PC-9 (cell line): Measurements from ENCODE around the gene CCNH.

Experiments used
- CTCF ChIP-seq: fragments of 200-600 bp; sonication (generic); conservative IDR thresholded peaks from 2 replicates; pipeline ENCODE4 v1.6.1; 2017; ENCODE audit warnings: mixed run types, antibody characterized with exemption, mild to moderate bottlenecking, moderate library complexity
- EZH2 ChIP-seq: fragments of 200-600 bp; sonication (generic); IDR thresholded peaks from 2 replicates; pipeline ENCODE4 v1.8.0; 2017; ENCODE audit warnings: antibody characterized with exemption, low read depth

DNA sequence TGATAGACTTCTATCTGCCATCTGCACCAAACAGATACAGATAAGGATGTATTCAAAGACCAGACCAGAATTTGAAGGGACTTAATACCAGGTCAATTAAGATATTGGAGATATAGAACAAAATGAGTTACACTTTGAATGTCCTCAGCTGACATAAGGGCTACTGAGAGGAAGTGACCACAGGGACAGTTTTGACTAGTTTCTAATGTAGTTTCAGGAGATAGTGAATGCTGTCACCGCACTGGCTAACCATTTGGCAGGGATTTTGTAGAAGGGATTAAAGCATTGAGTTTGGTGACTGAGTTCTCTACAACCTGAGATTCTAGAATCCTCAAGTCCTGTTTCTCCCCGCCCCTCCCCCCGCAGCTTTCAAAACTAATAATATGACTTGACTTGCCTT lies 22.7 kb downstream of the CCNH start:
- TF ChIP-seq CTCF (no peak), EZH2 (no peak)
